Prostate gland (tissue), 2 donors: ENCODE measurements around the gene SFSWAP. TPM values are rescaled to one million over a fixed set of nuclear protein-coding genes. Genes with fewer than 3 reads are reported as not detected.

Experiments
- DNase-seq: peaks from one replicate; pipeline ENCODE4 v3.0.0-alpha.2; 2019; ENCODE audit warnings: low spot score
- H3K27ac ChIP-seq, 2 donors: fragments of 200-600 bp; sonication (generic); 2 replicates each; pipeline ENCODE4 v1.5.1; 2017 to 2019
- H3K27me3 ChIP-seq: fragments of 200-600 bp; sonication (generic); replicated peaks from 2 replicates; pipeline ENCODE4 v1.5.1; 2019; ENCODE audit not compliant: insufficient read depth
- H3K36me3 ChIP-seq, 2 donors: fragments of 200-600 bp; sonication (generic); 1 replicate in 1 of 2; 2 replicates in 1 of 2; pipeline versions ENCODE4 v1.5.1 to v1.8.1; 2017 to 2019
- H3K4me1 ChIP-seq: fragments of 200-600 bp; sonication (generic); replicated peaks from 2 replicates; pipeline ENCODE4 v1.5.1; 2019
- H3K4me3 ChIP-seq, 2 donors: fragments of 200-600 bp; sonication (generic); 2 replicates each; pipeline ENCODE4 v1.5.1; 2017 to 2019
- H3K9me3 ChIP-seq: fragments of 200-600 bp; sonication (generic); 2 replicates; pipeline ENCODE4 v1.5.1; 2017
- CTCF ChIP-seq, 4 experiments: fragments of 200-600 bp in 2 of 4; fragments of 450-650 bp in 2 of 4; sonication (generic) in 2 of 4; IDR thresholded peaks; 1 replicate in 3 of 4; 2 replicates in 1 of 4; pipeline ENCODE4 v1.5.1; 2016 to 2019; ENCODE audit warnings: antibody characterized with exemption in 4 of 4, mild to moderate bottlenecking in 2 of 4, moderate library complexity in 2 of 4
- POLR2A ChIP-seq: fragments of 450-650 bp; IDR thresholded peaks from one replicate; pipeline ENCODE4 v1.6.1; 2016; ENCODE audit warnings: antibody characterized with exemption, mild to moderate bottlenecking
- POLR2AphosphoS5 ChIP-seq: sonication (generic); formaldehyde crosslinking; IDR thresholded peaks from one replicate; pipeline ENCODE4 v1.6.1; 2017; ENCODE audit warnings: antibody characterized with exemption
- WGBS: methylation state at CpG from one replicate; pipeline ENCODE4 v1.1.5; 2018; 5-methylcytosine and 5-hydroxymethylcytosine counted together
- intact Hi-C: fragments of 100-400 bp; cut with DNase I; formaldehyde crosslinking; loops from one replicate; pipeline ENCODE4 v1.14.2; 2022
- total RNA-seq, 2 donors: library from RNA; depleted of rRNA; stranded (reverse); fragments of >200 nt; gene quantifications; one replicate each; pipeline ENCODE4 v1.1.0, GENCODE V29; 2016

The SFSWAP gene
- total RNA-seq, 2 donors from 2014 or later = 24.5 to 53.9 TPM

GRCh38 chr12:131693149-131693548 lies 17.7 kb upstream of the SFSWAP start:
- WGBS = 75% methylated on average over 10 of the region's 10 CpGs
- H3K4me1 ChIP-seq = no peaks in the 10 kb centered on the region
- peaks cover 4% of the 10 kb centered on the region for H3K27me3 ChIP-seq
- H3K9me3 ChIP-seq = no peaks in the 10 kb centered on the region
- H3K27ac ChIP-seq = no peak overlapping the region
- no peak for DNase-seq
- no peak for TF ChIP-seq CTCF (IDR thresholded peaks at IDR 0.05)
- TF ChIP-seq POLR2A = no peak
- TF ChIP-seq POLR2AphosphoS5 = no peak
- no peaks in the 10 kb centered on the region for H3K36me3 ChIP-seq
- intact Hi-C loops = no loop called here
- H3K4me3 ChIP-seq = no peak overlapping the region

- H3K27me3 ChIP-seq = peaks cover 4% of the 10 kb centered on the region
- TF ChIP-seq POLR2A (no peak), POLR2AphosphoS5 (no peak), CTCF (IDR thresholded peaks at IDR 0.05) (no peak)
- WGBS = 77% methylated on average over 11 of the region's 11 CpGs
- H3K4me3 ChIP-seq = no peak overlapping the region
- DNase-seq = no peak
- H3K27ac ChIP-seq = no peak overlapping the region
- no peaks in the 10 kb centered on the region for H3K9me3 ChIP-seq
- intact Hi-C loops = no loop called here
- no peaks in the 10 kb centered on the region for H3K36me3 ChIP-seq
- H3K4me1 ChIP-seq = no peaks in the 10 kb centered on the region
Observed at GRCh38 chr12:131694116-131694838, 16.6 kb upstream of the SFSWAP start.

GRCh38 chr12:131695968-131696367 lies 14.9 kb upstream of the SFSWAP start:
- intact Hi-C loops = no loop called here
- H3K27me3 ChIP-seq = peaks cover 4% of the 10 kb centered on the region
- no peaks in the 10 kb centered on the region for H3K4me1 ChIP-seq
- no peak overlapping the region for H3K27ac ChIP-seq
- no peak for DNase-seq
- H3K4me3 ChIP-seq = no peak overlapping the region
- WGBS = 89% methylated on average over 16 of the region's 16 CpGs
- H3K9me3 ChIP-seq = no peaks in the 10 kb centered on the region
- TF ChIP-seq POLR2AphosphoS5 (no peak), CTCF (IDR thresholded peaks at IDR 0.05) (no peak), POLR2A (no peak)
- H3K36me3 ChIP-seq = no peaks in the 10 kb centered on the region

GRCh38 chr12:131698286-131698685 lies 12.6 kb upstream of the SFSWAP start:
- 79% methylated on average over 12 of the region's 12 CpGs for WGBS
- Histone ChIP-seq H3K4me3 (no peak overlapping the region), H3K36me3 (no peaks in the 10 kb centered on the region), H3K27ac (no peak overlapping the region), H3K9me3 (no peaks in the 10 kb centered on the region), H3K27me3 (no peaks in the 10 kb centered on the region), H3K4me1 (no peaks in the 10 kb centered on the region)
- TF ChIP-seq CTCF (IDR thresholded peaks at IDR 0.05) = no peak
- no peak for TF ChIP-seq POLR2A
- TF ChIP-seq POLR2AphosphoS5 = no peak
- no peak for DNase-seq
- intact Hi-C loops = no loop called here

GRCh38 chr12:131699434-131699833 lies 11.5 kb upstream of the SFSWAP start:
- intact Hi-C loops = no loop called here
- Histone ChIP-seq H3K36me3 (no peaks in the 10 kb centered on the region), H3K4me1 (no peaks in the 10 kb centered on the region), H3K9me3 (no peaks in the 10 kb centered on the region), H3K27ac (no peak overlapping the region), H3K4me3 (no peak overlapping the region), H3K27me3 (no peaks in the 10 kb centered on the region)
- 83% methylated on average over 5 of the region's 5 CpGs for WGBS
- TF ChIP-seq POLR2AphosphoS5 = no peak
- no peak for TF ChIP-seq CTCF (IDR thresholded peaks at IDR 0.05)
- TF ChIP-seq POLR2A = no peak
- DNase-seq = no peak
